Esophagus squamous epithelium (tissue), 4 donors: Measurements from ENCODE around the gene LKAAEAR1.

Experiments
- CTCF ChIP-seq, 6 experiments: fragments of 450-650 bp in 4 of 6; fragments of 200-600 bp in 2 of 6; sonication (generic) in 2 of 6; IDR thresholded peaks; one replicate each; pipeline ENCODE4 v1.5.1; 2016 to 2019; ENCODE audit warnings: antibody characterized with exemption in 6 of 6, mild to moderate bottlenecking in 4 of 6, moderate library complexity in 4 of 6
- POLR2A ChIP-seq, 4 donors: fragments of 450-650 bp; IDR thresholded peaks; one replicate each; pipeline ENCODE4 v1.6.1; 2017; ENCODE audit warnings: antibody characterized with exemption in 4 of 4, mild to moderate bottlenecking in 4 of 4, moderate library complexity in 3 of 4

- no peak for TF ChIP-seq CTCF (IDR thresholded peaks at IDR 0.05)
- TF ChIP-seq POLR2A (IDR thresholded peaks at IDR 0.05): no peak
These were observed 43.0 kb downstream of the LKAAEAR1 start for GRCh38 chr20:64041040-64041780.
